DND-41 (cell line): ENCODE measurements around the gene ASPRV1.

Experiments used
- ATAC-seq: fragments of 200-7000 bp; cut with Tn5 transposase; 3 replicates; pipeline ENCODE4 v1.9.1; 2021; ENCODE audit warnings: low read depth; ENCODE audit not compliant: insufficient read depth
- DNase-seq: peaks from one replicate; pipeline ENCODE4 v3.0.0-alpha.2; 2020
- H2AFZ ChIP-seq: 2 replicates; pipeline ENCODE4 v1.6.0; 2012; ENCODE audit warnings: low read depth, low read length
- H3K27ac ChIP-seq: 2 replicates; pipeline ENCODE4 v1.5.1; 2012; ENCODE audit warnings: low read length, inconsistent platforms
- H3K27me3 ChIP-seq: fragments of 200-600 bp; sonication (generic); 2 replicates; pipeline ENCODE4 v1.6.0; 2012; ENCODE audit warnings: low read length, mild to moderate bottlenecking, inconsistent platforms; ENCODE audit not compliant: insufficient read depth, poor library complexity
- H3K36me3 ChIP-seq: 2 replicates; pipeline ENCODE4 v1.5.1; 2012; ENCODE audit warnings: low read length, inconsistent platforms; ENCODE audit not compliant: insufficient read depth
- H3K4me1 ChIP-seq: 2 replicates; pipeline ENCODE4 v1.5.1; 2012; ENCODE audit warnings: mild to moderate bottlenecking, low read length; ENCODE audit not compliant: insufficient read depth
- H3K4me2 ChIP-seq: 2 replicates; pipeline ENCODE4 v1.6.0; 2012; ENCODE audit warnings: mild to moderate bottlenecking, moderate library complexity, low read length, inconsistent platforms; ENCODE audit not compliant: insufficient read depth
- H3K4me3 ChIP-seq, 2 experiments: fragments of 200-600 bp in 1 of 2; shearing (Covaris generic) in 1 of 2; 2 replicates each; pipeline ENCODE4 v1.5.1; 2012 to 2016; ENCODE audit warnings: inconsistent platforms in 2 of 2, low read length in 2 of 2, mild to moderate bottlenecking in 2 of 2, low read depth in 1 of 2, moderate library complexity in 1 of 2
- H3K79me2 ChIP-seq: 2 replicates; pipeline ENCODE4 v1.6.0; 2012; ENCODE audit warnings: low read length, inconsistent platforms; ENCODE audit not compliant: insufficient read depth
- H3K9ac ChIP-seq: 2 replicates; pipeline ENCODE4 v1.6.0; 2012; ENCODE audit warnings: low read depth, mild to moderate bottlenecking, inconsistent platforms, low read length, moderate library complexity
- H3K9me3 ChIP-seq: 2 replicates; pipeline ENCODE4 v1.5.1; 2012; ENCODE audit warnings: low read length, moderate library complexity, mild to moderate bottlenecking, inconsistent platforms; ENCODE audit not compliant: insufficient read depth, severe bottlenecking
- H4K20me1 ChIP-seq: 2 replicates; pipeline ENCODE4 v1.6.0; 2012; ENCODE audit warnings: low read length; ENCODE audit not compliant: insufficient read depth
- EZH2 ChIP-seq: IDR thresholded peaks from 3 replicates; pipeline ENCODE4 v1.6.1; 2012; ENCODE audit warnings: borderline replicate concordance, low read depth, mild to moderate bottlenecking, moderate library complexity, low read length, inconsistent platforms; ENCODE audit not compliant: severe bottlenecking
- TF ChIP-seq, protein P1 (sequence below): IDR thresholded peaks from 2 replicates; pipeline ENCODE4 v1.5.1; 2012; ENCODE audit warnings: borderline replicate concordance, low read length, moderate library complexity, mild to moderate bottlenecking; ENCODE audit not compliant: poor library complexity, severe bottlenecking; ENCODE audit errors: extremely low read depth

ASPRV1 gene

DNA sequence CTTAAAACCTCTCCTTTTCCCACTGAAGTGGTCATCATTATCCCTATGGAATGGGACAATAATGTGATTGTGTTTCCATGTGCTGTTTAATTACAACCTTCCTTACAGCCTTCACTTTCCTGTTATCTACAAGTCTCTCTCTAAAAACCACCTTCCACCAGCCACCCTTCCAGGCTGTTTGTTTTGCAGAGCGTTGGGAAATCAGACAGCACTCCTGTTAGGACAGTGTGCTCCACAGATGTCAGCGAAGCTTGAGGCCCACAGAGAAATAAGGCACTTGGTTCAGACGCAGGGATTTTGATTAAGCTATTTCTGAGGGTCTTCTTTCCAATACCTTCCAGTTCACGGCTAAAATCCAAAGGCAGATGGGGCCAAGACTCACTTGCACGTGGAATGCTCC lies 32.3 kb upstream of the ASPRV1 start:
- Histone ChIP-seq H3K36me3 (no peaks in the 10 kb centered on the region), H2AFZ (no peak overlapping the region), H3K4me2 (no peak overlapping the region), H4K20me1 (no peaks in the 10 kb centered on the region), H3K4me1 (0 out of 2 replicates have a peak, but pooled peaks cover 5% of the 10 kb centered on the region), H3K27ac (no peak overlapping the region), H3K9me3 (no peaks in the 10 kb centered on the region), H3K4me3 (no peak overlapping the region), H3K9ac (no peak overlapping the region), H3K79me2 (no peaks in the 10 kb centered on the region), H3K27me3 (no peaks in the 10 kb centered on the region)
- TF ChIP-seq EZH2: no peak
- TF ChIP-seq, protein P1, sequence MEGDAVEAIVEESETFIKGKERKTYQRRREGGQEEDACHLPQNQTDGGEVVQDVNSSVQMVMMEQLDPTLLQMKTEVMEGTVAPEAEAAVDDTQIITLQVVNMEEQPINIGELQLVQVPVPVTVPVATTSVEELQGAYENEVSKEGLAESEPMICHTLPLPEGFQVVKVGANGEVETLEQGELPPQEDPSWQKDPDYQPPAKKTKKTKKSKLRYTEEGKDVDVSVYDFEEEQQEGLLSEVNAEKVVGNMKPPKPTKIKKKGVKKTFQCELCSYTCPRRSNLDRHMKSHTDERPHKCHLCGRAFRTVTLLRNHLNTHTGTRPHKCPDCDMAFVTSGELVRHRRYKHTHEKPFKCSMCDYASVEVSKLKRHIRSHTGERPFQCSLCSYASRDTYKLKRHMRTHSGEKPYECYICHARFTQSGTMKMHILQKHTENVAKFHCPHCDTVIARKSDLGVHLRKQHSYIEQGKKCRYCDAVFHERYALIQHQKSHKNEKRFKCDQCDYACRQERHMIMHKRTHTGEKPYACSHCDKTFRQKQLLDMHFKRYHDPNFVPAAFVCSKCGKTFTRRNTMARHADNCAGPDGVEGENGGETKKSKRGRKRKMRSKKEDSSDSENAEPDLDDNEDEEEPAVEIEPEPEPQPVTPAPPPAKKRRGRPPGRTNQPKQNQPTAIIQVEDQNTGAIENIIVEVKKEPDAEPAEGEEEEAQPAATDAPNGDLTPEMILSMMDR: no peak
- ATAC-seq: no peak
- DNase-seq: no peak

DNA sequence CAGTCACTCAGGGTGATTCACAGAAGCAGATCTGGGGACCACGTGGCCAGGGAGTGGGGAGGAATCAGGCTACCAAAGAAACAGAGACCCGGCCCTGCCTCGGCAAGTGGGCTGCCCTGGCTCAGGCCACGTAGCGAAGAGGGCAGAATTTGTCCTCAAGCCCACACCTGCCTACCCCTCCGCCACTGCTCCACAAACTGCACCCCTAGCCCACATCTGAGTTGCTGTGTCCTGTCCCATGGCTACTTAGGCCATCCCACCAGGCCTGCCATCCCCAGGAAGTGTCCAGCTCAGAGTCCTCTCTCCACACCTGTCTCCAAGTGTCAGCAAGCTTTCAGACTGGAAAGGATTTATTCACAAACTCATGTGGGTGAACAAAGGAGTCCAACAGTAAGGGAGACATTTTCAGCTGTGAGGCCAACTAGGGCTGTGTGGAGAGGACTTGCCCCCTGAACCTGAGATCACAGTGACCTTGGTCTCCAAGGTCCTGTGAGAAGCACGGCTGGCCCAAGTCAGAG lies 31.7 kb upstream of the ASPRV1 start:
- DNase-seq (no peak), ATAC-seq (no peak)
- 0 out of 2 replicates have a peak, but pooled peaks cover 5% of the 10 kb centered on the region for H3K4me1 ChIP-seq
- H2AFZ ChIP-seq: no peak overlapping the region
- no peaks in the 10 kb centered on the region for H3K27me3 ChIP-seq
- TF ChIP-seq, protein P1: no peak
- no peak for TF ChIP-seq EZH2
- no peaks in the 10 kb centered on the region for H3K79me2 ChIP-seq
- H3K9ac ChIP-seq: no peak overlapping the region
- no peak overlapping the region for H3K27ac ChIP-seq
- no peaks in the 10 kb centered on the region for H3K36me3 ChIP-seq
- no peak overlapping the region for H3K4me2 ChIP-seq
- H3K9me3 ChIP-seq: no peaks in the 10 kb centered on the region
- no peak overlapping the region for H3K4me3 ChIP-seq
- H4K20me1 ChIP-seq: no peaks in the 10 kb centered on the region

DNA sequence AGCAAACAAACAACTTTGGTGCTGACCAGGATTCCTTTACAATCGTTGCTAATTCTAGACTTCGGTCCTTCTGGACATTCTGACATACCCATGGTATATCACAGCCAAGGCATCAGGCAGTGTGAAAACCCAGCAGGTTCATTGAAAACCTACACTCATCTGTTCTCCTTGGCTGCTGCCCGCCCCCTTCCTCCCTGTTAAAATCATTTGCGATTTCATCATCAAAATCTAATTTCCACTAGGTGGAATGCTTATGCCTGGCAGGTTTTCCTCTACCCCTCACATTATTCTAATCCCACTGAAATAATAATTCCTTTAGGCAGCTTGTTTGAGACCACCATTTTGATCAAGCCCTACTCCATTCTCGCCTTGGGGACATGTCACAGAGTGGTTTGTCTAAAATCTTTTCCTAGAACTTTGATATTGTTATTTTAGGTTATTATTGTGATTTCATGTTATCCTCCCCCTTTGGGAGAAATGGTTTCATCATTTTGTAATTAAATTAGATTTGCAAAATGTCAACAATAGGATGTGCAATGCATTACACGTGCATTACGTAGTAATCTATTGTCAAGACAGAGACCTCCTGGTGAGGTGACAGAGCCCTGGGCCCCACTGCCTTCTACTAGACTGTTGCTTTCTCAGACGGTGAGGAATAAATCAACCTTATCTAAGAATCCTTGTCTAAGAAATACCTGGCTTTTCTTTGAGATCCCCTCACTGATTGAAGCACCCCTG lies 31.0 kb upstream of the ASPRV1 start:
- H3K9me3 ChIP-seq: no peaks in the 10 kb centered on the region
- no peak overlapping the region for H3K4me2 ChIP-seq
- no peak for DNase-seq

More for the DNA sequence above, 31.0 kb upstream of the ASPRV1 start:
- Histone ChIP-seq H3K27ac (no peak overlapping the region), H3K4me3 (no peak overlapping the region), H4K20me1 (no peaks in the 10 kb centered on the region), H3K79me2 (no peaks in the 10 kb centered on the region), H3K9ac (no peak overlapping the region), H2AFZ (no peak overlapping the region), H3K36me3 (no peaks in the 10 kb centered on the region), H3K4me1 (0 out of 2 replicates have a peak, but pooled peaks cover 4% of the 10 kb centered on the region), H3K27me3 (no peaks in the 10 kb centered on the region)
- TF ChIP-seq, protein P1: no peak
- no peak for TF ChIP-seq EZH2
- ATAC-seq: no peak
